ENCODE data around the gene NTM. TPM values are rescaled to one million over a fixed set of nuclear protein-coding genes. Genes with fewer than 3 reads are reported as not detected.

Gene NTM
- total RNA-seq, 1 experiment from 2014 or later, result 9.9 TPM

GRCh38 chr11:131756479-131757110 is 386.2 kb downstream of the NTM start:
- Histone ChIP-seq H3K23ac (ENCODE audit: insufficient read length, low read depth, low read length) (no peak overlapping the region), H3K79me1 (ENCODE audit: insufficient read depth, low read depth, low read length, poor library complexity, severe bottlenecking) (no peaks in the 10 kb centered on the region), H3K14ac (ENCODE audit: insufficient read depth, low read length) (no peak overlapping the region), H2BK15ac (ENCODE audit: low read depth, low read length) (no peak overlapping the region), H2BK12ac (ENCODE audit: insufficient read length, low read depth, low read length) (no peak overlapping the region), H3K27ac (ENCODE audit: insufficient read length, low read depth, low read length) (no peak overlapping the region), H2BK20ac (ENCODE audit: low read depth, low read length, poor library complexity, severe bottlenecking) (no peak overlapping the region), H3K79me2 (ENCODE audit: insufficient read depth, low read length) (no peaks in the 10 kb centered on the region), H4K20me1 (ENCODE audit: control insufficient read depth, insufficient read depth, insufficient read length) (no peaks in the 10 kb centered on the region), H3K18ac (ENCODE audit: insufficient read length, low read depth, low read length) (no peak overlapping the region), H3T11ph (ENCODE audit: low read length) (no peak overlapping the region), H4K91ac (ENCODE audit: insufficient read length, low read depth, low read length) (no peak overlapping the region), H3K4me1 (ENCODE audit: insufficient read depth, low read length) (no peaks in the 10 kb centered on the region; the same call in 1 of the 2 replicates), H2BK120ac (ENCODE audit: low read depth, low read length, poor library complexity, severe bottlenecking) (no peak overlapping the region), H4K5ac (ENCODE audit: insufficient read length, low read depth, low read length) (no peak overlapping the region), H4K8ac (replicated peaks; ENCODE audit: insufficient read length, low read depth, low read length) (no peak overlapping the region), H2AK5ac (ENCODE audit: insufficient read length, low read length) (no peak overlapping the region), H3K27me3 (ENCODE audit: insufficient read depth, low read length) (no peaks in the 10 kb centered on the region), H3K23me2 (ENCODE audit: insufficient read length, low read depth, low read length, poor library complexity, severe bottlenecking) (no peaks in the 10 kb centered on the region), H3K4ac (ENCODE audit: low read depth, low read length) (no peak overlapping the region), H2AFZ (ENCODE audit: low read length) (no peak overlapping the region), H2BK5ac (ENCODE audit: insufficient read length, low read length) (no peak overlapping the region), H3K9ac (ENCODE audit: extremely low read depth, insufficient read length, low read length) (no peak overlapping the region), H3K56ac (ENCODE audit: insufficient read length, low read depth, low read length) (no peak overlapping the region), H3K4me2 (ENCODE audit: insufficient read depth, insufficient read length, low read length) (no peak overlapping the region), H3K9me3 (ENCODE audit: control insufficient read depth, low read depth, low read length) (no peaks in the 10 kb centered on the region)
- no peak for TF ChIP-seq CTCF (conservative IDR thresholded peaks at IDR 0.05)
- H3K9me3 Mint-ChIP-seq, result peaks cover 2 to 3% of the 10 kb centered on the region in 2 experiments; a peak in 4 of 5 replicates
- H3K36me3 Mint-ChIP-seq (ENCODE audit: insufficient read depth in 1 of 3, low read depth in 3 of 3), result no peaks in the 10 kb centered on the region; a peak in 1 of 7 replicates
- no peak for DNase-seq
- H3K27me3 Mint-ChIP-seq (ENCODE audit: low read depth), result peaks cover 4% of the 10 kb centered on the region; the same call in 1 of the 2 replicates
- WGBS (ENCODE audit: extremely low coverage, insufficient read length, low lambda C conversion rate), result no CpG with 5 or more reads among the region's 6 CpGs
- peaks cover 6 to 13% of the 10 kb centered on the region in 2 experiments for H3K4me1 Mint-ChIP-seq
- H3K27ac Mint-ChIP-seq, result no peak overlapping the region
- H3K4me3 Mint-ChIP-seq, result no peak overlapping the region
